Liver (tissue), 9 donors: ENCODE data around the gene F8. TPM values are rescaled to one million over a fixed set of nuclear protein-coding genes. Genes with fewer than 3 reads are reported as not detected.

ENCODE experiments used
- DNase-seq: peaks from one replicate; pipeline ENCODE4 v3.0.0-alpha.2; 2017; ENCODE audit warnings: low spot score
- H3K27ac ChIP-seq, 2 donors: one replicate each; pipeline ENCODE4 v1.7.0; 2013; ENCODE audit warnings: inconsistent platforms in 2 of 2, low read length in 2 of 2, control low read depth in 1 of 2, low read depth in 1 of 2, mild to moderate bottlenecking in 1 of 2
- H3K27me3 ChIP-seq, 4 donors: one replicate each; pipeline versions ENCODE4 v1.6.1 to v1.7.0; 2013; ENCODE audit warnings: low read length in 3 of 4, inconsistent platforms in 1 of 4, mild to moderate bottlenecking in 1 of 4, moderate library complexity in 1 of 4; ENCODE audit not compliant: control insufficient read depth in 4 of 4, insufficient read depth in 4 of 4
- H3K36me3 ChIP-seq, 4 donors: one replicate each; pipeline versions ENCODE4 v1.6.1 to v1.7.0; 2013; ENCODE audit warnings: low read length in 3 of 4, mild to moderate bottlenecking in 3 of 4, low read depth in 1 of 4, moderate library complexity in 1 of 4; ENCODE audit not compliant: control insufficient read depth in 4 of 4, insufficient read depth in 3 of 4
- H3K4me1 ChIP-seq, 4 donors: one replicate each; pipeline versions ENCODE4 v1.6.1 to v1.7.0; 2013; ENCODE audit warnings: low read length in 3 of 4, mild to moderate bottlenecking in 3 of 4, moderate library complexity in 1 of 4; ENCODE audit not compliant: control insufficient read depth in 4 of 4, insufficient read depth in 4 of 4
- H3K4me3 ChIP-seq, 3 donors: one replicate each; pipeline versions ENCODE4 v1.6.1 to v1.7.0; 2013; ENCODE audit warnings: low read length in 3 of 3, control low read depth in 1 of 3, low read depth in 1 of 3, mild to moderate bottlenecking in 1 of 3
- H3K9ac ChIP-seq, 2 donors: one replicate each; pipeline ENCODE4 v1.7.0; 2013; ENCODE audit warnings: low read length in 2 of 2, mild to moderate bottlenecking in 2 of 2, moderate library complexity in 2 of 2, control low read depth in 1 of 2, low read depth in 1 of 2
- H3K9me3 ChIP-seq, 4 donors: one replicate each; pipeline versions ENCODE4 v1.6.1 to v1.7.0; 2013; ENCODE audit warnings: low read length in 3 of 4; ENCODE audit not compliant: control insufficient read depth in 4 of 4
- CTCF ChIP-seq: fragments of 150-350 bp; IDR thresholded peaks from 2 replicates; pipeline ENCODE4 v1.5.1; 2017; ENCODE audit warnings: improper control_type of control experiment, low read depth, low read length; ENCODE audit not compliant: missing input control
- GABPA ChIP-seq, 2 donors: IDR thresholded peaks in 1 of 2; conservative IDR thresholded peaks in 1 of 2; 2 replicates each; pipeline ENCODE4 v1.6.1; 2016; ENCODE audit warnings: antibody characterized with exemption in 2 of 2, mild to moderate bottlenecking in 1 of 2, moderate library complexity in 1 of 2
- HNF4A ChIP-seq, 2 donors: conservative IDR thresholded peaks; 2 replicates each; pipeline ENCODE4 v1.6.1; 2016; ENCODE audit warnings: antibody characterized with exemption in 2 of 2, mild to moderate bottlenecking in 2 of 2
- RAD21 ChIP-seq, 2 donors: IDR thresholded peaks; 2 replicates each; pipeline ENCODE4 v1.6.1; 2016; ENCODE audit warnings: antibody characterized with exemption in 2 of 2, mild to moderate bottlenecking in 2 of 2
- SP1 ChIP-seq: IDR thresholded peaks from 2 replicates; pipeline ENCODE4 v1.6.1; 2018; ENCODE audit warnings: antibody characterized with exemption, mild to moderate bottlenecking
- TAF1 ChIP-seq: conservative IDR thresholded peaks from 2 replicates; pipeline ENCODE4 v1.6.1; 2016; ENCODE audit warnings: antibody characterized with exemption, mild to moderate bottlenecking
- YY1 ChIP-seq: IDR thresholded peaks from 2 replicates; pipeline ENCODE4 v1.6.1; 2016; ENCODE audit warnings: antibody characterized with exemption, mild to moderate bottlenecking
- ZBTB33 ChIP-seq: IDR thresholded peaks from 2 replicates; pipeline ENCODE4 v1.6.1; 2016; ENCODE audit warnings: antibody characterized with exemption
- WGBS: extraction: QIAGEN DNeasy Blood & Tissue Kit; methylation state at CpG from one replicate; pipeline ENCODE4 v1.1.7; 2013; 5-methylcytosine and 5-hydroxymethylcytosine counted together
- polyA plus RNA-seq, 2 donors: library from polyadenylated mRNA; stranded (reverse) in 1 of 2; unstranded in 1 of 2; fragments of 200-250 nt in 1 of 2; fragments of >200 nt in 1 of 2; fragmentation: Nextera tagmentation in 1 of 2; extraction: Ambion mirVana in 1 of 2; gene quantifications; one replicate each; pipeline versions ENCODE4 v1.2.1 to v1.2.3, GENCODE V29; 2013 to 2015
- total RNA-seq, 2 donors: library from RNA; depleted of rRNA; stranded (reverse); fragments of >200 nt; gene quantifications; one replicate each; pipeline ENCODE4 v1.2.3, GENCODE V29; 2014
- TF ChIP-seq, protein P1 (sequence below): IDR thresholded peaks from 2 replicates; pipeline ENCODE4 v1.6.1; 2016; ENCODE audit warnings: antibody characterized with exemption
- donor health status: healthy.
- donor health status: healthy.
- donor health status: healthy.
- donor health status: healthy.
- donor health status: healthy.

Gene F8
- total and polyA plus RNA-seq, 4 donors, result 8.0 to 22.3 (median 13.8) TPM

DNA sequence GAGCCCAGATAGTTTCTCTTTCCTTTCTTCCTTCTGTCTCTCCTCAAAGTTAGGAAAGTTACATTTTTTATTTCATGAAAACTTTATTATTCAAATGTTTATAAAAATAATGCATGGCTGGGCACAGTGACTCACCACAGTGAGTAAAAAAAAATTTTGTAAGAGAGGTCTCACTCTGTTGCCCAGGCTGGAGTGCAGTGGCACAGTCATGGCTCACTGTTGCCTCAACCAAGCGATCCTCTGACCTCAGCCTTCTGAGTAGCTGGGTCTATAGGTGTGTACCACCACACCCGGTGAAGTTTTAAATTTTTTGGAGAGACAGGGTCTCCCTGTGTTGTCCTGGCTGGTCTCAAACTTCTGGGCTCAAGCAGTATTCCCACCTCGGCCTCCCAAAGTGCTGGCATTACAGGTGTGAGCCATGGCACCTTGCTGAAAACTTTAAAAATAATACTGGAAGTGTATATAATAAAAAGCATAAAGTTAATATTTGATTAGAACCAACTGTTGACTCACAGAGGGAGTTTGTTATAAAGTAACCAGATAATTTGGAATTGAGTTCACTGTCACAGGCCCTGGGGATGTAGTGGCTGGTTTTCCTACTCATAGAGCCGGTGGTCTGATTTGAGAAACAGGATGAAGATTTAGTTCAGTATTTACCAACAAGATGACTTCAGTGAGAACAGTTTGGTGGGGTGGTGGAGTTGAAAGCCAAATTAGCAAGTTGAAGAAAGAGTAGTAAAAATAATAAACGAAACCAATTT lies 30.4 kb upstream of the F8 start:
- H3K4me1 ChIP-seq, result peaks cover 2 to 33% (median 28%) of the 10 kb centered on the region in 4 donors
- H3K9ac ChIP-seq, result no peak overlapping the region
- no peaks in the 10 kb centered on the region for H3K27me3 ChIP-seq
- peaks cover 0 to 2% (median 0%) of the 10 kb centered on the region in 4 donors for H3K36me3 ChIP-seq
- H3K27ac ChIP-seq, result peak overlapping the region; percentile 37 to 75
- H3K4me3 ChIP-seq, result no peak overlapping the region
- no peaks in the 10 kb centered on the region for H3K9me3 ChIP-seq
- peak; percentile 65 for TF ChIP-seq TAF1
- TF ChIP-seq SP1, result no peak
- no peak for DNase-seq
- 36% methylated on average over 5 of the region's 5 CpGs for WGBS

- WGBS, result 50% methylated on average over 9 of the region's 9 CpGs
Observed at GRCh38 chrX:155048977-155049619, 26.6 kb upstream of the F8 start.

More at GRCh38 chrX:155048977-155049619, 26.6 kb upstream of the F8 start:
- peak; percentile 49 for DNase-seq
- H3K4me3 ChIP-seq, result no peak overlapping the region
- peaks cover 2 to 19% (median 15%) of the 10 kb centered on the region in 4 donors for H3K4me1 ChIP-seq
- H3K9ac ChIP-seq, result no peak overlapping the region
- H3K27ac ChIP-seq, result peak overlapping the region in 1 of 2 donors; percentile 3
- H3K36me3 ChIP-seq, result peaks cover 0 to 3% (median 1%) of the 10 kb centered on the region in 4 donors
- H3K27me3 ChIP-seq, result no peaks in the 10 kb centered on the region
- TF ChIP-seq YY1, result no peak
- no peak for TF ChIP-seq GABPA (IDR thresholded peaks at IDR 0.05 in 1 of 2, conservative IDR thresholded peaks at IDR 0.05 in 1 of 2)
- no peak for TF ChIP-seq ZBTB33
- TF ChIP-seq CTCF, result peak; percentile 46
- peak; percentile 43 to 71 for TF ChIP-seq RAD21 (IDR thresholded peaks at IDR 0.05)
- no peak for TF ChIP-seq HNF4A (conservative IDR thresholded peaks at IDR 0.05)
- TF ChIP-seq, protein P1, sequence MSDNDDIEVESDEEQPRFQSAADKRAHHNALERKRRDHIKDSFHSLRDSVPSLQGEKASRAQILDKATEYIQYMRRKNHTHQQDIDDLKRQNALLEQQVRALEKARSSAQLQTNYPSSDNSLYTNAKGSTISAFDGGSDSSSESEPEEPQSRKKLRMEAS, result no peak
- no peaks in the 10 kb centered on the region for H3K9me3 ChIP-seq
